PFSK-1 (cell line): ENCODE data around the gene ORC1.

Experiments
- FOXP2 ChIP-seq: optimal IDR thresholded peaks from 2 replicates; pipeline ENCODE3; 2011; ENCODE audit warnings: borderline replicate concordance, control low read depth, inconsistent platforms; ENCODE audit not compliant: insufficient read depth; ENCODE audit errors: extremely low read length, extremely low read depth
- POLR2AphosphoS5 ChIP-seq: IDR thresholded peaks from 2 replicates; pipeline ENCODE4 v1.6.1; 2012; ENCODE audit warnings: low read depth, mild to moderate bottlenecking, control low read depth, low read length, moderate library complexity
- TAF1 ChIP-seq: IDR thresholded peaks from 2 replicates; pipeline ENCODE4 v1.6.1; 2012; ENCODE audit warnings: low read length, control low read depth, borderline replicate concordance; ENCODE audit not compliant: insufficient read depth
- TF ChIP-seq, protein P1 (sequence below), 2 experiments: IDR thresholded peaks; 2 replicates each; pipeline versions ENCODE4 v1.6.1 to v1.8.0; 2011 to 2012; ENCODE audit warnings: low read depth in 2 of 2, low read length in 2 of 2, control low read depth in 1 of 2, inconsistent platforms in 1 of 2, mild to moderate bottlenecking in 1 of 2, moderate library complexity in 1 of 2; ENCODE audit not compliant: insufficient read depth in 1 of 2

DNA sequence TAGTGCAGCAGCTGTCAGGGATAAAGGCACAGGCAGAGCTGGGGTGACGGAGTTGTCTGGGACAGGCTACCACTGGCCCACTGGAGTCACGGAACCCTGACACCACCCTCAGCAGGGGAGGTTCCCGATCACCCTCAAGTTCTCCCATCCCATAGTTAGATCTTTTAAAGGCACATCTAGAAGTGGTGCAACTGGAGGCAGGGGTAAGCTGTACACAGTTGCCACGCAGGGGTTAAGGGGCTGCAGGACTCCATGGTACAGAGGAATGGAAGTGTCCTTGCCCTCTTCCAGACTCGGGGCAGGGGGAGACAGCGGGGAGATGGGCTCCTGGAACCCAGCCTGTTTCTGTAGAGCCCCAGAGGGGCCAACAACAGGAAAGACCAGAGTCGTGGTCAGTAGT lies 51.5 kb downstream of the ORC1 start:
- TF ChIP-seq, protein P1, sequence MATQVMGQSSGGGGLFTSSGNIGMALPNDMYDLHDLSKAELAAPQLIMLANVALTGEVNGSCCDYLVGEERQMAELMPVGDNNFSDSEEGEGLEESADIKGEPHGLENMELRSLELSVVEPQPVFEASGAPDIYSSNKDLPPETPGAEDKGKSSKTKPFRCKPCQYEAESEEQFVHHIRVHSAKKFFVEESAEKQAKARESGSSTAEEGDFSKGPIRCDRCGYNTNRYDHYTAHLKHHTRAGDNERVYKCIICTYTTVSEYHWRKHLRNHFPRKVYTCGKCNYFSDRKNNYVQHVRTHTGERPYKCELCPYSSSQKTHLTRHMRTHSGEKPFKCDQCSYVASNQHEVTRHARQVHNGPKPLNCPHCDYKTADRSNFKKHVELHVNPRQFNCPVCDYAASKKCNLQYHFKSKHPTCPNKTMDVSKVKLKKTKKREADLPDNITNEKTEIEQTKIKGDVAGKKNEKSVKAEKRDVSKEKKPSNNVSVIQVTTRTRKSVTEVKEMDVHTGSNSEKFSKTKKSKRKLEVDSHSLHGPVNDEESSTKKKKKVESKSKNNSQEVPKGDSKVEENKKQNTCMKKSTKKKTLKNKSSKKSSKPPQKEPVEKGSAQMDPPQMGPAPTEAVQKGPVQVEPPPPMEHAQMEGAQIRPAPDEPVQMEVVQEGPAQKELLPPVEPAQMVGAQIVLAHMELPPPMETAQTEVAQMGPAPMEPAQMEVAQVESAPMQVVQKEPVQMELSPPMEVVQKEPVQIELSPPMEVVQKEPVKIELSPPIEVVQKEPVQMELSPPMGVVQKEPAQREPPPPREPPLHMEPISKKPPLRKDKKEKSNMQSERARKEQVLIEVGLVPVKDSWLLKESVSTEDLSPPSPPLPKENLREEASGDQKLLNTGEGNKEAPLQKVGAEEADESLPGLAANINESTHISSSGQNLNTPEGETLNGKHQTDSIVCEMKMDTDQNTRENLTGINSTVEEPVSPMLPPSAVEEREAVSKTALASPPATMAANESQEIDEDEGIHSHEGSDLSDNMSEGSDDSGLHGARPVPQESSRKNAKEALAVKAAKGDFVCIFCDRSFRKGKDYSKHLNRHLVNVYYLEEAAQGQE (IDR thresholded peaks at IDR 0.05; ENCODE audit: insufficient read depth in 1 of 2, low read depth in 2 of 2, low read length in 2 of 2): no peak
- TF ChIP-seq POLR2AphosphoS5: no peak
- no peak for TF ChIP-seq TAF1
- TF ChIP-seq FOXP2: no peak
